NB4 (cell line): ENCODE results near the gene TNNT3.

Experiments used
- POLR2A ChIP-seq: IDR thresholded peaks from 2 replicates; pipeline ENCODE4 v1.6.1; 2011; ENCODE audit warnings: mild to moderate bottlenecking; ENCODE audit not compliant: insufficient read length; ENCODE audit errors: extremely low read depth
- TF ChIP-seq, protein P1 (sequence below): IDR thresholded peaks from one replicate; pipeline ENCODE4 v1.5.1; 2012; ENCODE audit warnings: low read depth, low read length

DNA sequence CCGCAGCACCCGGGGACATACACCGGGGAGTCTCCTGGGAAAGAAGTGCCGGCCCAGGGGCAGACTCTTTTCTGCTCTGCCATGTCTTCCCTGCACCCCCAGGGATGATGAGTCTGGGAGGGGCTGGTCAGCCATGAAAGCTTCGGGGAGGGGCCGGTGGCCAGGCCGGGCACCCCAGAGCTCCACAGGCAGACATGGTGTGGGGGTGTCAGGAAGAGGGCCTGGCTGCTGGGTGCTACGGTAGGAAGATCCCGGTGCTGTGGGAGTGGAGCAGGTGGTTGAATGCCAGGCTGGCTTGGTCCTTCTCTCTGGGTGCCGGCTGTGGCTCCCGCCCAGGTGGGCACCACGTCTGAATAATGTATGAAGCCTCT lies 49.2 kb upstream of the TNNT3 start:
- TF ChIP-seq, protein P1, sequence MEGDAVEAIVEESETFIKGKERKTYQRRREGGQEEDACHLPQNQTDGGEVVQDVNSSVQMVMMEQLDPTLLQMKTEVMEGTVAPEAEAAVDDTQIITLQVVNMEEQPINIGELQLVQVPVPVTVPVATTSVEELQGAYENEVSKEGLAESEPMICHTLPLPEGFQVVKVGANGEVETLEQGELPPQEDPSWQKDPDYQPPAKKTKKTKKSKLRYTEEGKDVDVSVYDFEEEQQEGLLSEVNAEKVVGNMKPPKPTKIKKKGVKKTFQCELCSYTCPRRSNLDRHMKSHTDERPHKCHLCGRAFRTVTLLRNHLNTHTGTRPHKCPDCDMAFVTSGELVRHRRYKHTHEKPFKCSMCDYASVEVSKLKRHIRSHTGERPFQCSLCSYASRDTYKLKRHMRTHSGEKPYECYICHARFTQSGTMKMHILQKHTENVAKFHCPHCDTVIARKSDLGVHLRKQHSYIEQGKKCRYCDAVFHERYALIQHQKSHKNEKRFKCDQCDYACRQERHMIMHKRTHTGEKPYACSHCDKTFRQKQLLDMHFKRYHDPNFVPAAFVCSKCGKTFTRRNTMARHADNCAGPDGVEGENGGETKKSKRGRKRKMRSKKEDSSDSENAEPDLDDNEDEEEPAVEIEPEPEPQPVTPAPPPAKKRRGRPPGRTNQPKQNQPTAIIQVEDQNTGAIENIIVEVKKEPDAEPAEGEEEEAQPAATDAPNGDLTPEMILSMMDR = no peak
- no peak for TF ChIP-seq POLR2A
